ENCODE measurements around the gene MAP3K14. TPM values are rescaled to one million over a fixed set of nuclear protein-coding genes. Genes with fewer than 3 reads are reported as not detected.

The MAP3K14 gene
- total RNA-seq, 3 donors from 2014 or later = 16.6 to 27.9 (median 18.0) TPM

GRCh38 chr17:45336390-45337182 is 19.8 kb upstream of the MAP3K14 start:
- no peaks in the 10 kb centered on the region for H3K4me1 ChIP-seq (ENCODE audit: low read depth)
- no peak overlapping the region for H3K4me3 ChIP-seq
- no peak for TF ChIP-seq CTCF (IDR thresholded peaks at IDR 0.05)
- no peaks in the 10 kb centered on the region for H3K9me3 ChIP-seq
- DNase-seq (no peak), ATAC-seq (no peak)
- H3K36me3 ChIP-seq (ENCODE audit: low read depth) = no peaks in the 10 kb centered on the region
- intact Hi-C loops (cut with DNase I, micrococcal nuclease) = no loop called here

- no peaks in the 10 kb centered on the region for H3K4me1 ChIP-seq (ENCODE audit: low read depth)
- intact Hi-C loops (cut with DNase I, micrococcal nuclease) = no loop called here
- H3K36me3 ChIP-seq (ENCODE audit: low read depth) = no peaks in the 10 kb centered on the region
- no peak for TF ChIP-seq CTCF (IDR thresholded peaks at IDR 0.05)
- no peak overlapping the region for H3K4me3 ChIP-seq
- ATAC-seq (no peak), DNase-seq (no peak)
- no peaks in the 10 kb centered on the region for H3K9me3 ChIP-seq
Observed at GRCh38 chr17:45335721-45336120, 18.9 kb upstream of the MAP3K14 start.

GRCh38 chr17:45334701-45335677 is 18.2 kb upstream of the MAP3K14 start:
- Histone ChIP-seq H3K4me3 (no peak overlapping the region), H3K36me3 (ENCODE audit: low read depth) (no peaks in the 10 kb centered on the region), H3K9me3 (no peaks in the 10 kb centered on the region), H3K4me1 (ENCODE audit: low read depth) (no peaks in the 10 kb centered on the region)
- DNase-seq (no peak), ATAC-seq (no peak)
- intact Hi-C loops (cut with DNase I, micrococcal nuclease) = no loop called here
- TF ChIP-seq CTCF (IDR thresholded peaks at IDR 0.05) = no peak

GRCh38 chr17:45334231-45334630 is 17.4 kb upstream of the MAP3K14 start:
- ATAC-seq = peak; percentile 78
- DNase-seq = no peak
- H3K9me3 ChIP-seq = no peaks in the 10 kb centered on the region
- no peaks in the 10 kb centered on the region for H3K36me3 ChIP-seq (ENCODE audit: low read depth)
- TF ChIP-seq CTCF (IDR thresholded peaks at IDR 0.05) = no peak
- H3K4me3 ChIP-seq = no peak overlapping the region
- intact Hi-C loops (cut with DNase I, micrococcal nuclease) = no loop called here
- H3K4me1 ChIP-seq (ENCODE audit: low read depth) = no peaks in the 10 kb centered on the region

GRCh38 chr17:45333702-45334092 is 16.9 kb upstream of the MAP3K14 start:
- Histone ChIP-seq H3K36me3 (ENCODE audit: low read depth) (no peaks in the 10 kb centered on the region), H3K4me1 (ENCODE audit: low read depth) (no peaks in the 10 kb centered on the region), H3K4me3 (no peak overlapping the region), H3K9me3 (no peaks in the 10 kb centered on the region)
- DNase-seq (no peak), ATAC-seq (no peak)
- no peak for TF ChIP-seq CTCF (IDR thresholded peaks at IDR 0.05)
- intact Hi-C loops (cut with DNase I, micrococcal nuclease) = no loop called here
